HG03457 (cell line): Measurements from ENCODE around the gene FCRL6.
A peak's percentile ranks its signal among the peaks of the same experiment; 100 is the strongest.

Source experiments
- ATAC-seq: cut with Tn5 transposase; IDR thresholded peaks from one replicate; pipeline ENCODE4 v1.9.1; 2021; ENCODE audit warnings: moderate number of reproducible peaks; ENCODE audit not compliant: unreplicated experiment

The FCRL6 gene

GRCh38 chr1:159835356-159835755 lies 33.2 kb downstream of the FCRL6 start:
- no peak for ATAC-seq

GRCh38 chr1:159835862-159836525 lies 33.8 kb downstream of the FCRL6 start:
- no peak for ATAC-seq

- peak; percentile 54 for ATAC-seq
Observed at GRCh38 chr1:159838715-159839114, 36.6 kb downstream of the FCRL6 start.

- ATAC-seq: peak; percentile 46
Observed at GRCh38 chr1:159839116-159839849, 37.1 kb downstream of the FCRL6 start.

- ATAC-seq: no peak
Observed at GRCh38 chr1:159841749-159842148, 39.6 kb downstream of the FCRL6 start.

GRCh38 chr1:159843459-159843858 lies 41.3 kb downstream of the FCRL6 start:
- no peak for ATAC-seq

- ATAC-seq: no peak
Observed at GRCh38 chr1:159845751-159846629, 43.8 kb downstream of the FCRL6 start.

- ATAC-seq: no peak
Observed at GRCh38 chr1:159847231-159847630, 45.1 kb downstream of the FCRL6 start.

- ATAC-seq: no peak
Observed at GRCh38 chr1:159848326-159848725, 46.2 kb downstream of the FCRL6 start.

- ATAC-seq: no peak
Observed at GRCh38 chr1:159849626-159850366, 47.6 kb downstream of the FCRL6 start.

- no peak for ATAC-seq
Observed at GRCh38 chr1:159851407-159851806, 49.2 kb downstream of the FCRL6 start.

GRCh38 chr1:159853417-159854115 lies 51.4 kb downstream of the FCRL6 start:
- ATAC-seq: no peak

GRCh38 chr1:159854116-159854692 lies 52.0 kb downstream of the FCRL6 start:
- ATAC-seq: no peak

GRCh38 chr1:159854693-159855192 lies 52.6 kb downstream of the FCRL6 start:
- peak; percentile 83 for ATAC-seq

GRCh38 chr1:159855709-159856108 lies 53.5 kb downstream of the FCRL6 start:
- no peak for ATAC-seq

GRCh38 chr1:159856576-159856975 lies 54.4 kb downstream of the FCRL6 start:
- ATAC-seq: no peak

- ATAC-seq: no peak
Observed at GRCh38 chr1:159857889-159858288, 55.7 kb downstream of the FCRL6 start.

- ATAC-seq: no peak
Observed at GRCh38 chr1:159859767-159860322, 57.7 kb downstream of the FCRL6 start.

- no peak for ATAC-seq
Observed at GRCh38 chr1:159860456-159860855, 58.3 kb downstream of the FCRL6 start.
